ENCODE results near the gene ATXN7L2.

ATXN7L2 gene

GRCh38 chr1:109501644-109502363 is 18.1 kb downstream of the ATXN7L2 start:
- DNase-seq (ENCODE audit: low read depth in 2 of 2): no peak
- TF ChIP-seq, protein P1, sequence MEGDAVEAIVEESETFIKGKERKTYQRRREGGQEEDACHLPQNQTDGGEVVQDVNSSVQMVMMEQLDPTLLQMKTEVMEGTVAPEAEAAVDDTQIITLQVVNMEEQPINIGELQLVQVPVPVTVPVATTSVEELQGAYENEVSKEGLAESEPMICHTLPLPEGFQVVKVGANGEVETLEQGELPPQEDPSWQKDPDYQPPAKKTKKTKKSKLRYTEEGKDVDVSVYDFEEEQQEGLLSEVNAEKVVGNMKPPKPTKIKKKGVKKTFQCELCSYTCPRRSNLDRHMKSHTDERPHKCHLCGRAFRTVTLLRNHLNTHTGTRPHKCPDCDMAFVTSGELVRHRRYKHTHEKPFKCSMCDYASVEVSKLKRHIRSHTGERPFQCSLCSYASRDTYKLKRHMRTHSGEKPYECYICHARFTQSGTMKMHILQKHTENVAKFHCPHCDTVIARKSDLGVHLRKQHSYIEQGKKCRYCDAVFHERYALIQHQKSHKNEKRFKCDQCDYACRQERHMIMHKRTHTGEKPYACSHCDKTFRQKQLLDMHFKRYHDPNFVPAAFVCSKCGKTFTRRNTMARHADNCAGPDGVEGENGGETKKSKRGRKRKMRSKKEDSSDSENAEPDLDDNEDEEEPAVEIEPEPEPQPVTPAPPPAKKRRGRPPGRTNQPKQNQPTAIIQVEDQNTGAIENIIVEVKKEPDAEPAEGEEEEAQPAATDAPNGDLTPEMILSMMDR (IDR thresholded peaks at IDR 0.05; ENCODE audit: low read depth, low read length): no peak
- no peak overlapping the region for H3K4me3 ChIP-seq (replicated peaks in 1 of 2; ENCODE audit: low read depth in 2 of 2, low read length in 2 of 2)

GRCh38 chr1:109502364-109502851 is 18.7 kb downstream of the ATXN7L2 start:
- H3K4me3 ChIP-seq (replicated peaks in 1 of 2; ENCODE audit: low read depth in 2 of 2, low read length in 2 of 2): no peak overlapping the region
- DNase-seq (ENCODE audit: low read depth in 2 of 2): no peak

GRCh38 chr1:109503935-109504334 is 20.2 kb downstream of the ATXN7L2 start:
- H3K4me3 ChIP-seq (replicated peaks in 1 of 2; ENCODE audit: low read depth in 2 of 2, low read length in 2 of 2): no peak overlapping the region
- DNase-seq (ENCODE audit: low read depth in 2 of 2): no peak
- TF ChIP-seq, protein P1 (IDR thresholded peaks at IDR 0.05; ENCODE audit: low read depth, low read length): no peak

More at GRCh38 chr1:109502364-109502851, 18.7 kb downstream of the ATXN7L2 start:
- TF ChIP-seq, protein P1 (IDR thresholded peaks at IDR 0.05; ENCODE audit: low read depth, low read length): no peak

- H3K4me3 ChIP-seq (replicated peaks in 1 of 2; ENCODE audit: low read depth in 2 of 2, low read length in 2 of 2): no peak overlapping the region
- TF ChIP-seq, protein P1 (IDR thresholded peaks at IDR 0.05; ENCODE audit: low read depth, low read length): no peak
- no peak for DNase-seq (ENCODE audit: low read depth in 2 of 2)
These were observed 21.3 kb downstream of the ATXN7L2 start for GRCh38 chr1:109504974-109505373.

GRCh38 chr1:109508001-109508872 is 24.5 kb downstream of the ATXN7L2 start:
- DNase-seq (ENCODE audit: low read depth in 2 of 2): no peak
- no peak overlapping the region for H3K4me3 ChIP-seq (replicated peaks in 1 of 2; ENCODE audit: low read depth in 2 of 2, low read length in 2 of 2)
- TF ChIP-seq, protein P1 (IDR thresholded peaks at IDR 0.05; ENCODE audit: low read depth, low read length): no peak

DNA sequence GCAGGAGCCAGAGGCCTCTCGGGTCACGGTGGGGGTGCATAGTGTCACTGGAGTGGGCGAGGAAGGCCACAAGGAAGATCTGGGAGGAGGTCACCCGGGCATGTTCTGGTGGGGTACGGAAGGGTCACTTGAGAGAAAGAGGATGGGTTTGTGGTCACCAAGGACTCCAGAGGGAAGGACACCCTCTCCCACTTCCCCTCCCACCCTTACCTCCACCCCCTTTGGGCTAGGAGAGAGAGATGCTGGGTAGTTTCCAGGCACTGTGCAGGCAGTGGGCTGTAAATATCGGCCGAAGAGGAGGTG is 25.1 kb downstream of the ATXN7L2 start:
- H3K4me3 ChIP-seq (replicated peaks in 1 of 2; ENCODE audit: low read depth in 2 of 2, low read length in 2 of 2): peak overlapping the region in 1 of 2 donors; percentile 37
- TF ChIP-seq, protein P1 (IDR thresholded peaks at IDR 0.05; ENCODE audit: low read depth, low read length): no peak
- no peak for DNase-seq (ENCODE audit: low read depth in 2 of 2)
